Keratinocyte (primary cell): Measurements from ENCODE around the gene LMOD1. TPM values are rescaled to one million over a fixed set of nuclear protein-coding genes. Genes with fewer than 3 reads are reported as not detected.

Source experiments
- DNase-seq: peaks from one replicate; pipeline ENCODE4 v3.0.0-alpha.2; 2011; ENCODE audit warnings: low read depth, missing footprints, low spot score
- FAIRE-seq: peaks from 2 replicates; lab custom pipeline; 2011; peaks lifted over from hg19 to GRCh38; lab: Jason Lieb, UNC
- H2AFZ ChIP-seq: 2 replicates; pipeline ENCODE4 v1.6.0; 2012; ENCODE audit warnings: low read length, control low read depth, inconsistent platforms; ENCODE audit not compliant: control insufficient read depth
- H3K27ac ChIP-seq: 2 replicates; pipeline ENCODE4 v1.5.1; 2011; ENCODE audit warnings: low read length; ENCODE audit not compliant: control insufficient read depth, insufficient read depth
- H3K27me3 ChIP-seq: 3 replicates; pipeline ENCODE4 v1.6.0; 2011; ENCODE audit warnings: low read length; ENCODE audit not compliant: control insufficient read depth, insufficient read depth; ENCODE audit errors: extremely low read depth
- H3K36me3 ChIP-seq, 2 experiments: 2 replicates in 1 of 2; 3 replicates in 1 of 2; pipeline ENCODE4 v1.5.1; 2011; ENCODE audit warnings: low read length in 2 of 2, mild to moderate bottlenecking in 1 of 2; ENCODE audit not compliant: control insufficient read depth in 2 of 2, insufficient read depth in 2 of 2; ENCODE audit errors: extremely low read depth in 1 of 2
- H3K4me1 ChIP-seq: 3 replicates; pipeline ENCODE4 v1.5.1; 2011; ENCODE audit warnings: low read length; ENCODE audit not compliant: control insufficient read depth, insufficient read depth; ENCODE audit errors: extremely low read depth
- H3K4me2 ChIP-seq: 3 replicates; pipeline ENCODE4 v1.6.0; 2011; ENCODE audit warnings: low read depth, low read length; ENCODE audit not compliant: control insufficient read depth, insufficient read depth; ENCODE audit errors: extremely low read depth
- H3K4me3 ChIP-seq, 3 experiments: fragments of 200-600 bp in 1 of 3; sonication (generic) in 1 of 3; 2 replicates in 2 of 3; 3 replicates in 1 of 3; pipeline ENCODE4 v1.5.1; 2011 to 2016; ENCODE audit warnings: low read length in 3 of 3, mild to moderate bottlenecking in 3 of 3, control low read depth in 2 of 3, inconsistent platforms in 1 of 3, low read depth in 1 of 3, mixed read lengths in 1 of 3, mixed run types in 1 of 3, moderate library complexity in 1 of 3; ENCODE audit not compliant: control insufficient read depth in 2 of 3, insufficient read depth in 2 of 3; ENCODE audit errors: extremely low read depth in 1 of 3
- H3K79me2 ChIP-seq: 2 replicates; pipeline ENCODE4 v1.6.0; 2012; ENCODE audit warnings: low read length; ENCODE audit not compliant: control insufficient read depth, insufficient read depth
- H3K9ac ChIP-seq: 3 replicates; pipeline ENCODE4 v1.6.0; 2011; ENCODE audit warnings: low read length; ENCODE audit not compliant: control insufficient read depth, insufficient read depth; ENCODE audit errors: extremely low read depth
- H3K9me1 ChIP-seq: 3 replicates; pipeline ENCODE4 v1.6.0; 2011; ENCODE audit warnings: low read length; ENCODE audit not compliant: control insufficient read depth, insufficient read depth; ENCODE audit errors: extremely low read depth
- H3K9me3 ChIP-seq: 2 replicates; pipeline ENCODE4 v1.5.1; 2012; ENCODE audit warnings: low read depth, low read length; ENCODE audit not compliant: control insufficient read depth
- H4K20me1 ChIP-seq: 3 replicates; pipeline ENCODE4 v1.6.0; 2011; ENCODE audit warnings: low read length; ENCODE audit not compliant: control insufficient read depth, insufficient read depth; ENCODE audit errors: extremely low read depth
- EZH2 ChIP-seq: IDR thresholded peaks from one replicate; pipeline ENCODE4 v1.6.1; 2012; ENCODE audit warnings: inconsistent platforms, mild to moderate bottlenecking, low read length, moderate library complexity
- dilution Hi-C: fragments of 300-500 bp; cut with MboI; formaldehyde crosslinking; loops from one replicate; pipeline ENCODE4 v1.7.0; 2020; ENCODE audit warnings: low sequenced_read_pairs; ENCODE audit not compliant: extremely low pct_ligation_motif_present
- polyA plus RNA-seq, 5 experiments: library from polyadenylated mRNA; depleted of rRNA in 3 of 5; stranded (reverse) in 3 of 5; stranded (forward) in 1 of 5; unstranded in 1 of 5; fragments of >200 nt; gene quantifications; 1 replicate in 1 of 5; 2 replicates in 3 of 5; 3 replicates in 1 of 5; pipeline versions ENCODE4 v1.2.1 to v1.2.3, GENCODE V29; 2011 to 2012; ENCODE audit warnings: missing spikeins in 2 of 5, low read depth in 1 of 5, low replicate concordance in 1 of 5
- TF ChIP-seq, protein P1 (sequence below), 3 experiments: IDR thresholded peaks in 1 of 3; conservative IDR thresholded peaks in 1 of 3; optimal IDR thresholded peaks in 1 of 3; 2 replicates in 2 of 3; 3 replicates in 1 of 3; pipeline versions ENCODE3 to v1.5.1; 2011; ENCODE audit warnings: low read length in 3 of 3, mild to moderate bottlenecking in 3 of 3, moderate library complexity in 2 of 3, control low read depth in 1 of 3, inconsistent platforms in 1 of 3; ENCODE audit not compliant: insufficient read depth in 2 of 3; ENCODE audit errors: extremely low read depth in 1 of 3

The LMOD1 gene
- polyA plus RNA-seq, 1 donor (not counting 4 experiments of a cell fraction or from before 2014, with no cell fraction given): not detected

DNA sequence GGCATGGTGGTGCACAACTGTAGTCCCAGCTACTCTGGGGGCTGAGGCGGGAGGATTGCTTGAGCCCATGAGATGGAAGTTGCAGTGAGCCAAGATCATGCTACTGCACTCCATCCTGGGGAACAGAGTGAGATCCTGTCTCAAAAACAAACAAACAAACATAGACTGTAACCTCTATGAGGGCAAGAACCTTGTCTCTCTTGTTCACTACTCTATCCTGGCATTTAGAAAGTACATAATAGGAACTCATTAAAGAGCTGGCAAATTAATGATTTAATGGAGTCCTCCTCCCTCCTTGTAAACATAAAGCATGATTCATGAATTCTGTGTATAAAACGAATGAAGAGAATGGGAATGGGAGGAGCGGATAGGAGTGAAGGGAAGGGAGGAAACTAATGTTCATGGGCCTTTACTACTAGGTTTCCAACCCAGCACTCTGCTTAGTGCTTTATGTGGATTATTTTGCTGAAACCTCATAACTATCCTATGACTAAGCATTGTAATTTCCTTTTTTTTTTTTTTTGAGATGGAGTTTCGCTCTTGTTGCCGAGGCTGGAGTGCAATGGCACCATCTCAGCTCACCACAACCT lies 8.6 kb downstream of the LMOD1 start:
- Histone ChIP-seq H4K20me1 (no peaks in the 10 kb centered on the region), H3K36me3 (no peaks in the 10 kb centered on the region), H3K4me2 (peak overlapping the region; percentile 32), H3K27ac (no peak overlapping the region), H2AFZ (no peak overlapping the region), H3K9me3 (no peaks in the 10 kb centered on the region), H3K9me1 (no peaks in the 10 kb centered on the region), H3K4me3 (no peak overlapping the region), H3K27me3 (no peaks in the 10 kb centered on the region), H3K4me1 (peaks cover 9% of the 10 kb centered on the region), H3K9ac (no peak overlapping the region), H3K79me2 (no peaks in the 10 kb centered on the region)
- no peak for DNase-seq
- FAIRE-seq: no peak
- dilution Hi-C loops: no loop called here
- TF ChIP-seq EZH2: no peak
- TF ChIP-seq, protein P1, sequence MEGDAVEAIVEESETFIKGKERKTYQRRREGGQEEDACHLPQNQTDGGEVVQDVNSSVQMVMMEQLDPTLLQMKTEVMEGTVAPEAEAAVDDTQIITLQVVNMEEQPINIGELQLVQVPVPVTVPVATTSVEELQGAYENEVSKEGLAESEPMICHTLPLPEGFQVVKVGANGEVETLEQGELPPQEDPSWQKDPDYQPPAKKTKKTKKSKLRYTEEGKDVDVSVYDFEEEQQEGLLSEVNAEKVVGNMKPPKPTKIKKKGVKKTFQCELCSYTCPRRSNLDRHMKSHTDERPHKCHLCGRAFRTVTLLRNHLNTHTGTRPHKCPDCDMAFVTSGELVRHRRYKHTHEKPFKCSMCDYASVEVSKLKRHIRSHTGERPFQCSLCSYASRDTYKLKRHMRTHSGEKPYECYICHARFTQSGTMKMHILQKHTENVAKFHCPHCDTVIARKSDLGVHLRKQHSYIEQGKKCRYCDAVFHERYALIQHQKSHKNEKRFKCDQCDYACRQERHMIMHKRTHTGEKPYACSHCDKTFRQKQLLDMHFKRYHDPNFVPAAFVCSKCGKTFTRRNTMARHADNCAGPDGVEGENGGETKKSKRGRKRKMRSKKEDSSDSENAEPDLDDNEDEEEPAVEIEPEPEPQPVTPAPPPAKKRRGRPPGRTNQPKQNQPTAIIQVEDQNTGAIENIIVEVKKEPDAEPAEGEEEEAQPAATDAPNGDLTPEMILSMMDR (optimal IDR thresholded peaks at IDR 0.05 in 1 of 3, IDR thresholded peaks at IDR 0.05 in 1 of 3, conservative IDR thresholded peaks at IDR 0.05 in 1 of 3; ENCODE audit: extremely low read depth in 1 of 3, insufficient read depth in 2 of 3, low read length in 3 of 3): no peak

DNA sequence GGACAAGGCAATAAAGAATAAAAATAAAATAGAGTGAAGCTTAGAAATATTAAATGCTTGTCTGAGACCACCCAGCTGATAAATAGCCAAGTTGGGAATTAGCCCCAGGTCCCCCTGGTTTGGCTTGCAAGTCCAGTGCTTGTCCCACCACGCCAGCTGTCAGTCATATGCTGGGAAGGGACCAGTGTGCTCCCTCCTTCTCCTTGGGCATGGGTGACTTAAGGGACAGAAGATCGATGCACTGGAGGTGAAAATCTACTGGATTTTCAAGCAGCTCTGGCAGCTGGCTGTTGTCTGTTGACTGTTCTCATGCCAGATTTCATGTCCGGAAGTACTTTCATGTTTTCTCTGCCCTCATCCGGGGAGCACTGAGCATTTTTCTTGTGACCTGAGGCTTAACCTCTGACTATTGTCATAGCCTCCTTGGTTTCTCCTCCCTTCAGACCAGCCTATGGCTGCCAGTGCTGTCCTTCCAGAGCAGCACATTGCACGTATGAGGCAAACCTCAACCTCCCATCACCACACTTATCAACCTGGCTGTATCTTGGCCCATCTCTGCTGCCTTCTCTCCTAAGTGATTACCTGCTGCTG lies 12.4 kb downstream of the LMOD1 start:
- Histone ChIP-seq H3K4me2 (no peak overlapping the region), H4K20me1 (no peaks in the 10 kb centered on the region), H3K4me3 (no peak overlapping the region), H3K27me3 (no peaks in the 10 kb centered on the region), H3K9ac (no peak overlapping the region), H3K9me3 (no peaks in the 10 kb centered on the region), H3K36me3 (no peaks in the 10 kb centered on the region), H3K27ac (no peak overlapping the region), H3K4me1 (peaks cover 9% of the 10 kb centered on the region), H3K79me2 (no peaks in the 10 kb centered on the region), H3K9me1 (no peaks in the 10 kb centered on the region), H2AFZ (no peak overlapping the region)
- dilution Hi-C loops: no loop called here
- FAIRE-seq (no peak), DNase-seq (no peak)
- TF ChIP-seq, protein P1 (optimal IDR thresholded peaks at IDR 0.05 in 1 of 3, IDR thresholded peaks at IDR 0.05 in 1 of 3, conservative IDR thresholded peaks at IDR 0.05 in 1 of 3; ENCODE audit: extremely low read depth in 1 of 3, insufficient read depth in 2 of 3, low read length in 3 of 3): no peak
- no peak for TF ChIP-seq EZH2
